Adrenal gland (tissue), 12 donors: Measurements from ENCODE around the gene OR52D1. TPM values are rescaled to one million over a fixed set of nuclear protein-coding genes. Genes with fewer than 3 reads are reported as not detected.

Experiments used
- DNase-seq, 7 donors: peaks; one replicate each; pipeline ENCODE4 v3.0.0-alpha.2; 2019 to 2020
- H3K27ac ChIP-seq, 5 donors: fragments of 200-600 bp; sonication (generic) in 4 of 5; 1 replicate in 3 of 5; 2 replicates in 2 of 5; pipeline versions ENCODE4 v1.5.1 to v1.8.0; 2016 to 2020; ENCODE audit warnings: mild to moderate bottlenecking in 1 of 5
- H3K27me3 ChIP-seq: fragments of 200-600 bp; 2 replicates; pipeline ENCODE4 v1.8.0; 2021
- H3K36me3 ChIP-seq, 2 donors: fragments of 200-600 bp; replicated peaks in 1 of 2; 1 replicate in 1 of 2; 2 replicates in 1 of 2; pipeline versions ENCODE4 v1.5.1 to v1.8.0; 2018 to 2022
- H3K4me1 ChIP-seq, 2 donors: fragments of 200-600 bp; replicated peaks in 1 of 2; 1 replicate in 1 of 2; 2 replicates in 1 of 2; pipeline versions ENCODE4 v1.5.1 to v1.8.0; 2018 to 2021
- H3K4me3 ChIP-seq, 4 donors: fragments of 200-600 bp; sonication (generic) in 3 of 4; one replicate each; pipeline ENCODE4 v1.5.1; 2016 to 2018
- H3K9me3 ChIP-seq, 3 donors: fragments of 200-600 bp; sonication (generic) in 1 of 3; replicated peaks in 1 of 3; 1 replicate in 2 of 3; 2 replicates in 1 of 3; pipeline versions ENCODE4 v1.5.1 to v1.8.0; 2016 to 2021
- POLR2A ChIP-seq, 2 donors: fragments of 450-650 bp; IDR thresholded peaks; one replicate each; pipeline ENCODE4 v1.6.1; 2017; ENCODE audit warnings: antibody characterized with exemption in 2 of 2, mild to moderate bottlenecking in 2 of 2, moderate library complexity in 1 of 2
- WGBS, 4 donors: extraction: QIAGEN DNeasy Blood & Tissue Kit in 2 of 4; methylation state at CpG; one replicate each; pipeline versions ENCODE4 v1.1.5 to v1.1.7; 2013 to 2017; 5-methylcytosine and 5-hydroxymethylcytosine counted together
- intact Hi-C, 2 donors: fragments of 100-400 bp; cut with DNase I; formaldehyde crosslinking; loops; one replicate each; pipeline versions ENCODE4 v1.14.1 to v1.15.0; 2022 to 2023
- polyA plus RNA-seq, 3 donors: library from polyadenylated mRNA; stranded (reverse); fragments of 200-250 nt in 2 of 3; fragments of 350-450 nt in 1 of 3; fragmentation: Illumina TruSeq in 1 of 3; extraction: RNeasy Lipid Tissue Mini Kit (QIAGEN cat#74804) in 1 of 3; gene quantifications; one replicate each; pipeline ENCODE4 v1.2.3, GENCODE V29; 2013 to 2014
- total RNA-seq, 9 donors: library from RNA; depleted of rRNA in 4 of 9; stranded (reverse); fragments of >200 nt in 4 of 9; fragments of 120-200 nt in 1 of 9; fragmentation: NEBNext Ultra II Directional in 1 of 9; extraction: Animal tissue kit (Norgen Biotek cat#: 25700) in 1 of 9; gene quantifications; one replicate each; pipeline versions ENCODE4 v1.1.0 to v1.2.4, GENCODE V29; 2013 to 2023
- TF ChIP-seq, protein P1 (sequence below), 6 experiments: fragments of 450-650 bp in 4 of 6; fragments of 200-600 bp in 2 of 6; sonication (generic) in 1 of 6; IDR thresholded peaks; 1 replicate in 5 of 6; 2 replicates in 1 of 6; pipeline versions ENCODE4 v1.5.1 to v1.8.0; 2016 to 2021; ENCODE audit warnings: antibody characterized with exemption in 6 of 6, mild to moderate bottlenecking in 2 of 6, moderate library complexity in 1 of 6
- donor health status: healthy with polysubstance abuse.
- donor health status: Bipolar disorder and iron deficiency.
- donor health status: DM: yes; HTN: yes; CAD: no.
- donor health status: DM: no; HTN: no; CAD: no.
- donor health status: DM: no; HTN: no; CAD: no.
- donor health status: DM: yes; HTN: yes; CAD: no.

Gene OR52D1
- total and polyA plus RNA-seq, 12 donors: not detected

DNA sequence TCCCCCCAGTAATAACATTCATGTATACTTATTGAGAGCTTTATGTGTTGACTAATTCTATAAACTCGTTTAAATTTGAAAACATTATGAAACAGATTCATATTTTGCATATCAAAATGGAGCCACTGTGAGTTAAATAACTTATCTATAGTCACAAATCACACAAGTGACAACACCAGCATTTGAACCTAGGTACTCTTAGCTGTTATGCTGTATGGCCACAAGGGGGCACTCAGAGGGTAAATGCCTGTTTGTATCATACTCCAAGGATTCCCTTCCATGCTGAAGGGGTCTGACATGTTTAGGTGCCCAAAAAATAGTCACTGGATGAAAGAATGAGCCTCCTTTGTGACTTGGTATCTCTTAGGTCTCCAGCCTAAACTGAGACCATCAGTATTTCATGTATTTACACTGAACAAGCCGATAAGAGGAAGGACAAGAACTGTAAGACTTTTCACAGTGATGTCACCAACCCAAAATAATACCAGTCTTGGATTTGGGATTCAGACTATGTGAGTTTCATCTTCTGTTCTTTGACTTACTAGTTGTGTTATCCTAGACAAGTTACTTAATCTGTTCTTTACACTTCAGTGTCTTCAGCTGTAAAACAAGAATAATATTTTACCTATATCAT lies 12.2 kb upstream of the OR52D1 start:
- TF ChIP-seq, protein P1, sequence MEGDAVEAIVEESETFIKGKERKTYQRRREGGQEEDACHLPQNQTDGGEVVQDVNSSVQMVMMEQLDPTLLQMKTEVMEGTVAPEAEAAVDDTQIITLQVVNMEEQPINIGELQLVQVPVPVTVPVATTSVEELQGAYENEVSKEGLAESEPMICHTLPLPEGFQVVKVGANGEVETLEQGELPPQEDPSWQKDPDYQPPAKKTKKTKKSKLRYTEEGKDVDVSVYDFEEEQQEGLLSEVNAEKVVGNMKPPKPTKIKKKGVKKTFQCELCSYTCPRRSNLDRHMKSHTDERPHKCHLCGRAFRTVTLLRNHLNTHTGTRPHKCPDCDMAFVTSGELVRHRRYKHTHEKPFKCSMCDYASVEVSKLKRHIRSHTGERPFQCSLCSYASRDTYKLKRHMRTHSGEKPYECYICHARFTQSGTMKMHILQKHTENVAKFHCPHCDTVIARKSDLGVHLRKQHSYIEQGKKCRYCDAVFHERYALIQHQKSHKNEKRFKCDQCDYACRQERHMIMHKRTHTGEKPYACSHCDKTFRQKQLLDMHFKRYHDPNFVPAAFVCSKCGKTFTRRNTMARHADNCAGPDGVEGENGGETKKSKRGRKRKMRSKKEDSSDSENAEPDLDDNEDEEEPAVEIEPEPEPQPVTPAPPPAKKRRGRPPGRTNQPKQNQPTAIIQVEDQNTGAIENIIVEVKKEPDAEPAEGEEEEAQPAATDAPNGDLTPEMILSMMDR (IDR thresholded peaks at IDR 0.05): peak; percentile 61 to 80 (median 74)
- TF ChIP-seq POLR2A (IDR thresholded peaks at IDR 0.05): no peak
- Histone ChIP-seq H3K4me3 (no peak overlapping the region), H3K9me3 (no peaks in the 10 kb centered on the region), H3K27me3 (no peaks in the 10 kb centered on the region), H3K27ac (no peak overlapping the region), H3K4me1 (no peaks in the 10 kb centered on the region), H3K36me3 (no peaks in the 10 kb centered on the region)
- intact Hi-C loops: loop anchor here (5.0 to 10.0 kb wide), 2 partner anchors 328 to 331 kb away; partner anchors contain the start of gene OR52N2 (in 2 of the 2)
- 33 to 42% (median 38%) methylated on average over 2 of the region's 2 CpGs for WGBS, 4 donors
- DNase-seq: peak; percentile 33 to 67 (median 51)

DNA sequence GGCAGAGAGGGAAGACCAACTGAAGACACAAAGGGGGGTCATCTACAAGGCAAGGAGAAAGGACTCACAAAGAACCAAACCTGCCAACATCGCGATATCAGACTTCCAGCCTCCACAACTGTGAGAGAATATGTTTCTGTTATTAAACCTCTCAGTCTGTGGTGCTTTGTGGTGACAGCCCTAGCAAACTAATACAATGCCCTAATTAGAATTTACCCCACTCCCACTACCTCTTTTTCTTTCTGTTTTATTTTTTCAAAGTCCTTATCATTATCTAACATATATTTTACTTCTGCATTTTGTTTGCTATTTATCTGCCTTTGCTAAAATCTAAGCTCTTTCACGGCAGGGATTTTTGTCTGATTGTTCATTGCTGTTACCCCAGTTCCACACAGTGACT lies 2.5 kb upstream of the OR52D1 start:
- no peak overlapping the region for H3K27ac ChIP-seq
- no peak for TF ChIP-seq POLR2A (IDR thresholded peaks at IDR 0.05)
- TF ChIP-seq, protein P1 (IDR thresholded peaks at IDR 0.05): no peak
- WGBS, 4 donors: 82 to 88% (median 86%) methylated on average over 3 of the region's 3 CpGs
- DNase-seq: no peak
- no peaks in the 10 kb centered on the region for H3K27me3 ChIP-seq
- no peak overlapping the region for H3K4me3 ChIP-seq
- H3K9me3 ChIP-seq: no peaks in the 10 kb centered on the region
- H3K4me1 ChIP-seq: no peaks in the 10 kb centered on the region
- H3K36me3 ChIP-seq: no peaks in the 10 kb centered on the region
- intact Hi-C loops: no loop called here

DNA sequence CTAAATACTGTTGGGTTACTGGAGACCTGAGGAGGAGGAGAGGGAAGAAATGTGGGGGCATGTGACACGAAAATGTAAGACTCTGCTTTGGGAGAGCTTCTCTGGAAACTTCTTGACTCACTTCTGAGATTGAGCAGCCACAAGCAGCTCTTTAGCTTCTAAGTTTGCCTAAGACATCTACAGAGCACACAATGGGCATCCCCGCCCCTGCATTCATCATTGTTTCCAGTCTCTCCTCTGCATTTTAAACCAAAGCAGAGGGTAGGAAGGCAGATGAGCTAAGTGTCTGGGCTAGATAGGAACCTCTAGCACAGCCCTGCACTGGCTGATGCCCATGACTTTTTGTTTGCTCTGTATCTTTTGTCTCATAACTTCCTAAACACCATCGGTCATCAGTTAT lies 2.1 kb upstream of the OR52D1 start:
- DNase-seq: no peak
- WGBS, 4 donors: 70 to 78% (median 73%) methylated on average over 3 of the region's 3 CpGs
- Histone ChIP-seq H3K27ac (no peak overlapping the region), H3K36me3 (no peaks in the 10 kb centered on the region), H3K4me1 (no peaks in the 10 kb centered on the region), H3K9me3 (no peaks in the 10 kb centered on the region), H3K4me3 (no peak overlapping the region), H3K27me3 (no peaks in the 10 kb centered on the region)
- no peak for TF ChIP-seq POLR2A (IDR thresholded peaks at IDR 0.05)
- TF ChIP-seq, protein P1 (IDR thresholded peaks at IDR 0.05): no peak
- intact Hi-C loops: no loop called here

DNA sequence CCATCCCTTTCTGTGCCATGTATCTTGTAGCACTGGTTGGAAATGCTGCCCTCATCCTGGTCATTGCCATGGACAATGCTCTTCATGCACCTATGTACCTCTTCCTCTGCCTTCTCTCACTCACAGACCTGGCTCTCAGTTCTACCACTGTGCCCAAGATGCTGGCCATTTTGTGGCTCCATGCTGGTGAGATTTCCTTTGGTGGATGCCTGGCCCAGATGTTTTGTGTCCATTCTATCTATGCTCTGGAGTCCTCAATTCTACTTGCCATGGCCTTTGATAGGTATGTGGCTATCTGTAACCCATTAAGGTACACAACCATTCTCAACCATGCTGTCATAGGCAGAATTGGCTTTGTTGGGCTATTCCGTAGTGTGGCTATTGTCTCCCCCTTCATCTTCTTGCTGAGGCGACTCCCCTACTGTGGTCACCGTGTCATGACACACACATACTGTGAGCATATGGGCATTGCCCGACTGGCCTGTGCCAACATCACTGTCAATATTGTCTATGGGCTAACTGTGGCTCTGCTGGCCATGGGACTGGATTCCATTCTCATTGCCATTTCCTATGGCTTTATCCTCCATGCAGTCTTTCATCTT lies 414 bp downstream of the OR52D1 start:
- 89 to 96% (median 92%) methylated on average over 4 of the region's 4 CpGs for WGBS, 4 donors
- no peak overlapping the region for H3K27ac ChIP-seq

More for the DNA sequence above, 414 bp downstream of the OR52D1 start:
- no peaks in the 10 kb centered on the region for H3K27me3 ChIP-seq
- DNase-seq: no peak
- intact Hi-C loops: no loop called here
- no peak for TF ChIP-seq POLR2A (IDR thresholded peaks at IDR 0.05)
- TF ChIP-seq, protein P1 (IDR thresholded peaks at IDR 0.05): no peak
- no peak overlapping the region for H3K4me3 ChIP-seq
- no peaks in the 10 kb centered on the region for H3K9me3 ChIP-seq
- H3K36me3 ChIP-seq: no peaks in the 10 kb centered on the region
- H3K4me1 ChIP-seq: no peaks in the 10 kb centered on the region
